HG02798 (cell line): ENCODE data around the gene CYP2U1.
"Not testable (repeated sequence)": the region's sequence is repeated elsewhere in the genome, so short reads cannot be mapped to it uniquely, and the experiment has no call there.

Experiments
- ATAC-seq: cut with Tn5 transposase; IDR thresholded peaks from one replicate; pipeline ENCODE4 v1.9.1; 2021; ENCODE audit warnings: mild to moderate bottlenecking; ENCODE audit not compliant: unreplicated experiment, poor library complexity

The CYP2U1 gene

DNA sequence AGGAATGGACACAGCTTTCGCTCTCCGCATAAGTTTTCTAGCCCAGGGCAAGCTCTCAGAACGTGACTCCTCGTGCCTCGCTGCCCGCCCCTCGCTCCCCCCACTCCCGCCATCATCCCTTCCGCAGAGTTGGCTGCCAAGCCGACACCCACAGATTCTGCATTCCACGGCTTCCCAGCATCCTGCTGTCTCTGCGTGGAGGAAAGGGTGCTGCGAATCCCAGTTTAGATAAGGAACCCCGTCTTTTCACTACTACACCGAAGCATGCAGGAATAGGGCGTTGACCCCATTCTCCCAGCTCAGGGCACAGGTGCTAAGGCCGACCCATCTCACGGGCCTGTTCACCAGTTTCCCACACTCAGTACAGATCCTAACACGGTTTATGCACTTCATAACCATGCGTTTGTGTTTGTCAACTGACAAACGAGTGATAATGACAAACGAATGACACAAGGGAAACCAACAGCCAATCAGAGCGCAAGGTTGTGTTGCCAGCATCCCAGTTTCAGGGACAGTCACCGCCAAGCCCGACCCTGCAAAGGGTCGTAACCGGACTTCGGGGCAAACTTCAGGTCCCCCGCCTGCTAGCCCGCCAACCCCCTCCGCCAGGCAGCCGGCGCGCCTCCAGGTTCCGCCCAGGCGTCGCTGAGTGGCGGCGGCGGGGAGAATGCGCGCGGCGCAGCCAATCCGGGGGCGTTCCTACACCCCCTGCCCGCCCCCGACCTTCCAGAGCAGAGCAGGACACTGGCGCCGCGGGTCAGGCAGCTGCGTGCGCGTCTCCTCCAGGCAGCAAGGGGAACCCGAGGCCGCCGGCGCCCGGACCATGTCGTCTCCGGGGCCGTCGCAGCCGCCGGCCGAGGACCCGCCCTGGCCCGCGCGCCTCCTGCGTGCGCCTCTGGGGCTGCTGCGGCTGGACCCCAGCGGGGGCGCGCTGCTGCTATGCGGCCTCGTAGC, at the start of gene CYP2U1:
TSS of gene CYP2U1 (plus strand) at position 729 of the 954 bp plus-strand sequence. CDS start at position 824, 95 bp downstream.
- peak; percentile 96 for ATAC-seq

DNA sequence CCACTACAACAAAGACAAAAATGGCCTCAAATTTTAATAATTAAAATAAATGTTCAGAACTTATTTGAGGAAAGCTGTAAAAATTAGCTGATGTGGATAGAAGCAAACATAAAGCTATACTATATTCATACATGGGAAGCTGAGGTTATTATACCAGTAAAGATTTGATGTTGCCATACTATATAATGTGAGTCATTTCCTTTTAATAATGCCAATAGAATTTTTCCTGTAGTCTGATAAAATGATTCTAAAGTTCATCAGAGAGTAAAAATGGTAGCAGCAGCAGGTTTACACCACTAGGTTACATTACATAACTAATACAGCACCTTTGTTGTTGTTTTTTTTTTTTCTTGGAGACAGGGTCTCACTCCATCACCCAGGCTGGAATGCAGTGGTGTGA, 45.5 kb upstream of the CYP2U1 start:
- no peak for ATAC-seq

DNA sequence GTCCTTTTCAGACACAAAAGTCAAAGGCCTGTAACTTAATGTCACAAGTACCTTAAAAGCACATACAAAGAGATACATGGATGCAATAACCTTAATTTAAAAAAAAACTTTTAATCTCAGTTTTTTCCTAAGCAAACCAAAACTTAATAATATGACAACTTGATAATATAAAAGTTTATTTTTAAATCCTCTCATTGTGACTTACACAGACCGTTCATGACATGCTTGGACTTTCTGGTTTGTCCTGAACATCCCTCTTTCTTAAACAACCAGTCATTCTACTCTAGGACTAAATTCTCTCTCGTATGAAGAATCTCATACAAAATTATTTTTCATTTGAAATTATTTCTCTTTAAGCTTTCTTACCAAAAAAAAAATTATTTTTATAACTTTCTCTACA, 43.1 kb upstream of the CYP2U1 start:
- ATAC-seq: no peak

DNA sequence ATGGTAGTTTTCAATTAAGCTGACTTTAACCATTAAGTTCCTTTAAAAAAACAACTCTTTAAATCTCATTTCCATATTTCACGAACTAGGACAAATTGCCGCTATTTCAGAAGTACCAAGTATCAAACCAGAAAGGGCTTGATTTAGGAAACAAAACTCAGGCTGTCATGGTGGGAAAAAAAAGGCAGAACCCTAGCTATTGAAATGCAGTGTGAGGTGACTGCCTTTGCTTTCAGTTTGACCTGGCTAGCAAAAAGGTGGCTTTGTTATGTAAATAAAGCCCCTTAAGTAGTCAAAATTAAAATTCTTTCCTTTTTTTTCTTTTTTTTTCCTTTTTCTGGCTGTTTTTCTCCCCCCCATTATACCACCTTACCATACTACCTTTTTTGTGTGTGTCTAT, 40.6 kb upstream of the CYP2U1 start:
- ATAC-seq: no peak

DNA sequence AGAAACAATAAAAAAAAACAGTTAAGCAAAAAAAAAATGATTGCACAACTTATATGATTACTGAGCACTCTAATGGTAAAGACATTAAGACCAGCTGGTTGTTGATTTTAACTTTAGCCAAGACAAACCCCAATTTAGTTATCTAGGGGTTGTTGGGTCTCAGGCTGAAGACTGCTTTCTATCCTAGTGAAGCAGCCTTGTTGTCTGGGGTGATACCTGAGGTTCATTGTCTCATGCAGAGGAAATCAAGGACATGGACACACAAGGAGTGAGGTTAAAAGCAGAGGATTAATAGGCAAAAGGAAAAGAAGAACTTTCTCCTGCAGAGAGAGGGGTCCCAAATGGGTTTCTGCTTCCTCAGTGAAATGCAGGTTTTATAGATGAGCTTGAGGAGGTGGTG, 40.0 kb upstream of the CYP2U1 start:
- ATAC-seq: no peak

DNA sequence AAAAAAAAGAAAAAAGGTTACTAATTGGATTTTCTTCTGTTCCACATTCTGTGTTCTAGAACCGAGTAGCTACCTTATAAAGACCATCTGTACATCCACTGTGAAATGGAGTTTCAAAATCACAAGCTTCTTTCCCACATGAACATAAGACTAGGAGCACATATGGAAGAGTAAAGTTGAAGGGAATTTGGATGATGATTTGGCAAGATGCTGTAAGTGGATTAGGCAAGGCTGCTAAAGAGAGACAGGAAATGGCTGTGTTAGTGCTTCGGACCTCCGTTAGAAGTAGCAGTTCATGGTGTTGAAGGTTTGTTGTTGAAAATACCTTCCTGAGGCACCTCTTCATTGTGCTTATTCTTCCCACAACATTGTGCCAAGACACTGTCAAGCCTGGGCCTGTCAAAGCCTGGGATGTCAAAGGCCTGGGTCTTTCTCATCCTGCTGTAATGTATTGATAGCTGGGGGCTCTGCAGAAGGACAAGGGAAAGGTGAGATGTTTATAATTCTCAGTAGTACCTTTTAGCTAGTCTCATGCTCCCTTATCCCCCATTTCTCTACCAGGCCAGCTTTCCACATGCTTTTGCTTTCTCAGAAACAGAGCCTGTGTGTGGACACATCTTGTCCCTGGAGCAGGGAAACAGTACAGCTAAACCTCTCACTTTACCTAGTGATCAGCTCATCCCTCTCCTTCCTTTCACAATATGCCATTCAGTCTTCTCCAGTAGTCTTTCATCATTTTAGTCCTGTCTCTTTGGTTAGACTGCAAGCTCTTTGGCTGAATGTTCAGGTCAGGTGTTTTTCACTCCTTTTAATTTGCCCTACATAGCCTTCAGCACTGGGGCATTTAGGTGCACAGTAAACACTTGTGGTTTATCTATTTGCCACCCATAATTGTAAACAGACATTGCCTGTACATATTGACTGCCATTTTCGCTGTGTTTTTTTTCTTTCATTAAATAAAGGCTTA, 37.9 kb upstream of the CYP2U1 start:
- no peak for ATAC-seq

DNA sequence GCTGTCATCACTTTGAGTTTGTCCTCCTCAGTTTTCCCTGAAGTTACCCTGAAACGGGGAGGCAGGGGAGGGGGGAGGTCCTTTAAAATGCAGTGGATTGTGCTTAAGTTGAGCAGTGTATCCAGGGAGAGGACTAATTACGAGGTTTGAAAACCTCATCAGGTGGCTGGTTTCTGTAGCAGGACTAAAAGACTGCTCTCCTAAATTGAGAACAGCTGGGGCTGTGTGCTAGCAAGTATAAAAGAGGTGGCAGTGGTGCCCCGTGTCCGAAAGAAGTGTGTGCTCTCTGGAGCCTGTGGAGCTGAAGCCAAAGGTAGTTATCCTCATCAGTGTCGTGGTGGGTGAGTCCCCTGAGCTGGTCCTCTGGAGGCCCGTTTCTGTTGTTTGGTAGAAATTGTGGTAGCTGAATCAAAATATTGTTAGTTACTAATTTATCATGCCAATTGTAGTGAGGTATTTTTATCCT, 37.2 kb upstream of the CYP2U1 start:
- ATAC-seq: no peak

DNA sequence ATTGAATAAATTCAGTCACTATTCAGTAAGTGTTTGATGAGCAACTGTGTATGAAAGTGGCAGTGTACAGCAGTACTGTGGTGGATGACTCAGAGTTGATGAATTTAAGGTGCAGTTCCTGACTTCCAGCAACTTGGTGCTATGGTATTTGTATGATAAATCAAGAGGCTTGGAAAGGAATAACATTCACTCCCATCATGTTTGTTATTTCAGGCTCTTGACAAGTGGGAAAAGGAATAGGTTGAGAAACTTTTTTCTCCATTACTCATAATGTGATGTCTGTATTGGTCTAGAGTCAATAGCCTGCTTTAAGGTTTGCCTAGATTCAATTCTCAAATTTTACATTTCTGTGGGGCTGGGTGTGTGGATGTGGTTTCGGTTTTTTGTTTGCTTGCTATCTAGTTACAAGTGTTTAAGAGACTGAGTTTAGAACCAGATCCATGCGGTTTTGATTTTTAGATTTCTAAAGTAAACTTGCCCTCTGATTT, 35.1 kb upstream of the CYP2U1 start:
- ATAC-seq: peak; percentile 39

DNA sequence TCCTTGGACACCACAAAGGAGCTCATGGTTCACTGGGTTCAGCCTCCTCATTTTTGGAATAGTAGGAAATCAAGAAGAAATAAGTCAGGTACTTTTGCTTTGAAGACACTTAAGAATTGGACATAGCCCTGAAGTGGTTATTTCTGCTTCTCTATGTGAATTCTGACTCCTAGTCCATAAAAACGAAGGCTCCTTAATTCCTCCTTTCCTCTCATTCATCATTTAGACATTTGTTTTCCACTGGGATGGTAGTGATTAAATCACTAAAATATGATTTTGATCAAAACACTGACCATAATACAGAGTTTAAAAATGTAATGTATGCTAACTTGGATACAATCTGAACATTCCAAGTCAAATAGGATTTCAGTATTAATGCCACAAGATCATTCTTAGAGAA, 34.7 kb upstream of the CYP2U1 start:
- no peak for ATAC-seq

DNA sequence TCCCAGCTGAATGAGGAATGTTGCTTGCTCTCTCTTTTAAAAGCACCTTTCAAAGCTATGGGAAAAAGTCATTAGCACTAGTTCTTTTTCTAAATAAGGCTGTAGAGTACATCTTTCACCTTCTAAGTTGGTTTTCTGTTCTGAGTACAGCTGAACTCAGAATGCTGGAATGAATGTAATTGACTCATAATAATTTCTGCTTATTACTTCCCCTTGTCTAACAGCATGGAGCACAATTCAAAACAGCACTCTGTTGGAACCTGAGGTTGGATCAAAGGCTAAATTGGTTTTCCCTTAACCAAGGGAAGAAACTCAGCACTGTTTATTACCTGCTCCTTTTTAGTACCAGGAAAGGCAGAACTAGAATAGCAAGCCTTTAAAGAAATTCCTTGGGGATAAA, 33.5 kb upstream of the CYP2U1 start:
- ATAC-seq: no peak

DNA sequence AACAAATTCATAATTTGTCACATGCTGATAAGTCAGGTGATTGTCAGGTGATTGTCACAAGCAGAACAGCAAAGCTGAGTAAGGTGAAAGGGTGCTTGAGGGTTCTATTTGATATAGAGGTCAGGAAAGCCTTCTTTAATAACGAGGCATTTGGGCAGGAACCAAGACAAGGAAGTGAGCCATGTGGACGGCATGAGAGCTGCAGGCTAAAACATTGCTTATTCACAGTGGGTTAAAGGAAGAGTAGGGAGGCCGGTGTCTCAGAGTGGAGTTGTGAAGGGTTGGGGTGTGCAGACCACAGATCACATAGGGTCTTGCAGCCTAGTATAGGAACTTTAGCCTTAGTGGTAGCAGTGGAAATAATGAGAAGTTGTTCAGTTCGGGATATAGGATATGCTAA, 31.3 kb upstream of the CYP2U1 start:
- ATAC-seq: no peak

DNA sequence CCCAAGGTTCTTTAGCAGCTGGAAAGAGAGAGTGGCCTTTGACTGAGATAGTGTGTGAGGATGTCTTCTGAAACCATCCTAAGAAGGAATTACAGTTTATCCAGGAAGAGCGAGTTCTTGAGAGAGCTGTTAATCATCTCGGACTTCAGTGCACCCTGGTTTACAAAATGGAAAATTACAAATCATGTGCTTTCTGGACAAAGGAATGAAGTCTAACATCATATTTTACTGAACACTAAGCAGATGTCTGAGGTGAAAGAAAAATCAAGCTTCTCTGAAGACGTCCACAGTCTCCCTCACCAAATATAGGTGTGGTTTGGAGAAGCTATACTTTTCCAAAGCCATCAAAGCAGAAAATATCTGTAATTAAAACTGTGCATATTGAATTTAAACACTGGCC, 30.8 kb upstream of the CYP2U1 start:
- no peak for ATAC-seq

DNA sequence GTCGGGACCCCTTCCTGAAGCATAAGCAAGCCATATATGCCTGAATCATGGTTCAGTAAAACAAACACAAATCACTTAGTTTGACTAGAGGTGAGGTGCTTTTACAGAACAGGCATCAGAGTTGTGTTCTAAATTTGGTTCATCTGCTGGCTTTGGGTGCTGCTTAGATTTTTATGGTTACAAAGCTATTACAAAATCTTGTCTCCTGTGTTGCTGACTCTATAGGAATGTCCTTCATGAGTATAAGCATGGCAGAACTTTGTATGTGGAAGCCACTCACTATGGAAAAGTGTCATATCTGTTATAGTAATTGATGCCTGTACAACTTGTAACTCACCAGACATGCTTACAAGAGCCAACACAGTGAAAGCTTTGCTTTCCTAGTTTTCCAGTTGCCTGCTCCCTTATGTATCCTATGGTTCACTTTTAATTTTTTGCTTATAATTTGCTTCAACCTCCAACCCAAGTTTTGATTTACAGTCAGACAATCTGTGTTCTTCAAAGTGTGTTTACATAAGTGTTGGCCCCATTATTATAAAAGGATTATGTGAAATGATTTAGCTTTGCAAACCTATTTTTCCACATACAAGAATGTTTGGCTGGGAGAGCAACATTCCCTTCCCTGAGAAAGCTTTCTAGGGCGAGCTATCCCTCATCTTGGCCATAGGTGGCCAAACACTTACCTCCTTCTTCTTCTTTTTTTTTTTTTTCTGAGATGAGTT, 30.0 kb upstream of the CYP2U1 start:
- ATAC-seq: no peak

DNA sequence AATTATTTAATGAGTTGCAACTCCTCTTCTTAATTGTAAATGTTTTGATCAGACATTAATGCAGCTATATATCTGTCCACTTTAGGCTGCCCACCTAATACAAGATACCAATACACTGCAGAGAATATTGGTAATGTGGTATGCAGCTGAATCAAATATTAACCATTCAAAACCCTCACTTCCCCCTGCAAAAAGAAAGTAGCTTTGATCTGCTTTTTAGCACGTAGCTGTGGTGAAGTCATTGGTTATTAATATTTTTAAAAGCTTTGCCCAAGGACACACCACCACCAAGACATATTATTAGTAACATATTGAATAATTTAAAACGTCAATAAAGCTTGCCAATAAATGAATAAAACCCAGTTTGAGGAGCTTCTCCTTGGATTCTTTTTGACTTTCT, 28.6 kb upstream of the CYP2U1 start:
- peak; percentile 81 for ATAC-seq

DNA sequence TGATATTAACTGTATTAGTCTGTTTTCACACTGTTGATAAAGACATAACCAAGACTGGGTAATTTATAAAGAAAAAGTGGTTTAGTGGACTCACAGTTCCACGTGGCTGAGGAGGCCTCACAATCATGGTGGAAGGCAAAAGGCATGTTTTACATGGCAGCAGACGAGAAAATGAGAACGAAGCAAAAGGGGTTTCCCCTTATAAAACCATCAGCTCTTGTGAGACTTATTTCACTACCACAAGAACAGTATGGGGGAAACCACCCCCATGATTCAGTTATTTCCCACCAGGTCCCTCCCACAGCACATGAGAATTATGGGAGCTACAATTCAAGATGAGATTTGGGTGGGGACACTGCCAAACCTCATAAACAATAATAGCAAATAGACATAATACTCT, 26.3 kb upstream of the CYP2U1 start:
- not testable (repeated sequence) for ATAC-seq

DNA sequence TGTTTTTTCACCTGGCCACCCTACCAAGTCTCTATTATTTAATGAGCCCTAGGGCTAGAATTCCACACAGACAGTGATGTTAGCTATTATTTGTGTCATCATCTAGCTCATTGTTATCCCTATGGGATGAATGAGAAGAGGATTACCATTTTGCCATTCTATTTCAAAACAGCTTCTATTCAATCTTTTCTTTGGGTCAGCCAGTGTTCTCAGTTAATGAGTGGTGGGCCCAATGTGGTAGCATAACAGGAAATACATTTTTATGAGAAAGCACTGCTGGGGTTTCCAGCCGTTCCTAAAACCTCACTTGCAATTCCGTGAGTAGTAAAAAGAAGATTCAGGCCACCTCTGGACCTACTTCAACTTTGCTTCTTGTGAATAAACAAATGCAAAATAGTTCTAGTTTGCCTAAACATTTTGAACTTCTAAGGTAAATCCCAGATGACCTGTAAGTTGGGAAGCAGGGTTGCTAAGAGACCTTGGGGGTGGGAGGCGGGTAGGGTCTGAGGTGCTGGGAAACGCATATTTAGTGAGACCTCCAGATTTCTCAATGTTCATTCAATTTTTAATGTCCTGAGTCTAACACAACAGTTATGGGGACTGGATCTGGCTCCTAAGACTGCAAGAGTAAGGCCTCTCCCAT, 24.8 kb upstream of the CYP2U1 start:
- ATAC-seq: no peak

DNA sequence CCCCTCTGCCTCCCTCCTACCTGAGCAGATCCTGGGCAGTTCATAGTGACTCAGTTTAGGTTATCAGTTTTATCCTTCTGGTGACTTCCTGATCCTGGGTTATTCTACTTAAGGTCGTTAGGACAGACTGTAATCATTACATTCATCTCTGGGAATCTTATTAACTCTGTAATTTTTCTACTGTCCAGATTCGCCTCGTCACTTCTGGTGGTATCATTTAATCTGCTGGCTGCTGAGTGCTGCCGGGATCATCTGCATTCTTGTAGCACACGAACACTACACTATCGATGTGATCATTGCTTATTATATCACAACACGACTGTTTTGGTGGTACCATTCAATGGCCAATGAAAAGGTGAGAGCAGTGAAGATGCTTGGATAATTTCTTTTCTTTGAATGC, 23.0 kb upstream of the CYP2U1 start:
- ATAC-seq: no peak

DNA sequence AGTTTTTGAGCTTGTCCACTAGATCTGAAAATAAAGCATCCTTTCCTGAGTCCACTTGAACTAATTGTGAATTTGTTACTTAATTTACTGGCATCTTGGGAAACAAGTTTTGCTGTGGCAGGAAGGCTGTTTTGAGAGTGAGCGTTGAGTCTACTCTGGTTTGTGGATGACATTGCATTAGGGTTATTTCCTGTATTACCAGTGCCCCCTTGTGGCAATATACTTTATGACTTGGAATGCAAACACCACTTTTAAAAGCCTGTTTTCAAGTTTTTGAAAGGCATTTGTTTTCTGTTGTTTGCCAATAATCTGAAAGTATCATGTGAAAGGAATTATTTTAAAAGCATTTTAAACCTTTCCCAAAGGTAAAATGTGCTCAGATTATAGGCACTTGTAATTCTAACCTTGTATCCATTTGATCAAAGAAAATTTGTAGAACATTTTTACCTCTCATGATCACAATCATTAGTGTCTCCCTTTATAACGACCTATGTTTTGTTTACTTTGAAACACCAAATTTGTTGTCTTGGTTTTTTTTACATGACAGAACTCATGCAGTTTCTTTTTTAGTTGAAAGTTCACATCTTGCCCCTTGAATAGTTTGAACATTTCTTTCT, 18.0 kb upstream of the CYP2U1 start:
- ATAC-seq: peak; percentile 84

DNA sequence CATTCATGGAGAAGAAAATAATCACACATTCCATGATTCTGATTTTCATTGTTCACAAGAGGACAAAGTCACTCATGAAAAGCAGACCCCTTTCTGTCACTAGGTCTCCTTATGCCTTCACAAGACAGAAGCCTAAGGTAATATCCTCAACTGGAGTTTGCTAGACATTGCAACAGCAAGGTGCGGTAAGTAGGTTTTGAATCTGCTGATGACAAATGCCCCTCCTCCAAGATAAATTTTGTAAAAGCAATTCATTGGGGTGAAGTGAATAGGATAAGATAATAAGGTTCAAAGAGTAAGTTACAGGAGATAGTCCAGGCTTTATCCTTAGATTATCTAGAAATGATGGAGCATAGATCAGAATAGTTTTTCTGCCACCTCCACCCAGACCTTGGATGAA, 16.1 kb upstream of the CYP2U1 start:
- ATAC-seq: no peak
